Measurements from ENCODE around the gene MTARC2.

Gene MTARC2

DNA sequence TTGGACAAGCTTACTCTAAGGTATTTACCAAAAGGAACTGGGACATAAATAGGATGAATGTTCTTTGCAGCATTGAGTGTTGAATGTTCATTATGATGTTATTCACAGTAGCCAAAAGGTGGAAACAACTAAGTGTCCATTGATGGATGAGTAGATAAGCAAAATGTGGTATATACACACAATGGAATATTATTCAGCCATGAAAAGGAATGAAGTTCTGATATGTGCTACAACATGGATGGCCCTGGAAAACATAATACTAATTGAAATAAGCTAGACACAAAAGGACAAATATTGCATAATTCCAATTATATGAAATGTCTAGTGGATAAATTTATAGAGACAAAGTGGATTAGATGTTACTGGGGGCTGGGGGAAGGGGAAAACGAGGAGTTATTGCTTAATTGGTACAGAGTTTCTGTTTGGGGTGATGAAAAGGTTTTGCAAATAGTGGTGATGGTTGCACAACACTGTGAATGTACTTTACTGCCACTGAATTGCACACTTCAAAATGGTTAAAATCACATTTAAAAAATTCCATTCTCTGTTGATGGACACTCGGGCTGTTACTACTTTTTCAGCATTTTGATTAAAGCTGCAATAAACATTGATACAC lies 41.5 kb downstream of the MTARC2 start:
- Histone ChIP-seq H3K9me3 (ENCODE audit: control insufficient read depth, insufficient read depth, low read length) (no peaks in the 10 kb centered on the region), H3K27me3 (ENCODE audit: control insufficient read depth, insufficient read depth, low read length) (peaks cover 2% of the 10 kb centered on the region), H3K4me1 (ENCODE audit: control insufficient read depth, insufficient read depth, low read length) (peaks cover 12% of the 10 kb centered on the region), H3K4me3 (ENCODE audit: low read depth, low read length) (no peak overlapping the region), H3K9ac (ENCODE audit: low read depth, low read length) (no peak overlapping the region), H3K36me3 (ENCODE audit: control insufficient read depth, insufficient read depth, low read length) (no peaks in the 10 kb centered on the region)

DNA sequence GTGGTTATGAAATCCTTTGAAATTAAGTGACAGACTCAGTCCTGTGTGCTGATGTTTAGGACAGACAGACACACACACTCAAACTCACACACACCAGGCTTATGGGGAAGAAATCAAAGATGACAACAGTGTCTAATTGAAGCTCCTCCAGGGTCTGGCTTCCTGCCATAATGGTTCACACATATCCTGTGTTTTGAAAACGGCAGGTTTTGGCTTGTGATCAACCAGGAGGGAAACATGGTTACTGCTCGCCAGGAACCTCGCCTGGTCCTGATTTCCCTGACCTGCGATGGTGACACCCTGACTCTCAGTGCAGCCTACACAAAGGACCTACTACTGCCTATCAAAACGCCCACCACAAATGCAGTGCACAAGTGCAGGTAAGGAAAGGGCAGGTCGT lies 43.2 kb downstream of the MTARC2 start:
- Histone ChIP-seq H3K36me3 (ENCODE audit: control insufficient read depth, insufficient read depth, low read length) (no peaks in the 10 kb centered on the region), H3K4me3 (ENCODE audit: low read depth, low read length) (no peak overlapping the region), H3K27me3 (ENCODE audit: control insufficient read depth, insufficient read depth, low read length) (no peaks in the 10 kb centered on the region), H3K9ac (ENCODE audit: low read depth, low read length) (no peak overlapping the region), H3K9me3 (ENCODE audit: control insufficient read depth, insufficient read depth, low read length) (no peaks in the 10 kb centered on the region), H3K4me1 (ENCODE audit: control insufficient read depth, insufficient read depth, low read length) (peaks cover 3% of the 10 kb centered on the region)

DNA sequence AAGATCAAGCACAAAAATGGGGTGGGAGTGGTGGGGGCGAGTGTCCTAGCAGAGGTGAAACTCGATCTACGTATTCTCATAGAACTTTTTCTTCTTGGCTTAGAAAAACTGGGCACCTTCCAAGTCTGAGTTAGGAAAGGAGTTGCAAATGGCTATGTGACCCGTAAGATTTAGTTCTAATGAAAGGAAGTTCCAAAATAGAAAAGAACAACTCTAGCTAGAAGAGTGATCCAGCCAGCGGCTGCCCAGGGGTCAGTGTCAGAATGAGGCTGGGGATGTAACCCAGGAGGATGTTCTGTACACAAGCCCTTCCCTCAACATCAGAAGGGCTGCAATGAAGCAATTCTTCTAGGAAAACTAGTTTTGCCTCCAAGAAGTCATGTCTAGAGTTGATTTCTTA lies 43.8 kb downstream of the MTARC2 start:
- H3K36me3 ChIP-seq (ENCODE audit: control insufficient read depth, insufficient read depth, low read length) = no peaks in the 10 kb centered on the region
- H3K4me3 ChIP-seq (ENCODE audit: low read depth, low read length) = no peak overlapping the region
- H3K27me3 ChIP-seq (ENCODE audit: control insufficient read depth, insufficient read depth, low read length) = no peaks in the 10 kb centered on the region
- H3K9me3 ChIP-seq (ENCODE audit: control insufficient read depth, insufficient read depth, low read length) = no peaks in the 10 kb centered on the region
- H3K9ac ChIP-seq (ENCODE audit: low read depth, low read length) = no peak overlapping the region
- H3K4me1 ChIP-seq (ENCODE audit: control insufficient read depth, insufficient read depth, low read length) = peaks cover 3% of the 10 kb centered on the region

- no peaks in the 10 kb centered on the region for H3K4me1 ChIP-seq (ENCODE audit: control insufficient read depth, insufficient read depth, low read length)
- H3K9ac ChIP-seq (ENCODE audit: low read depth, low read length) = no peak overlapping the region
- peaks cover 10% of the 10 kb centered on the region for H3K36me3 ChIP-seq (ENCODE audit: control insufficient read depth, insufficient read depth, low read length)
- no peaks in the 10 kb centered on the region for H3K9me3 ChIP-seq (ENCODE audit: control insufficient read depth, insufficient read depth, low read length)
- H3K4me3 ChIP-seq (ENCODE audit: low read depth, low read length) = no peak overlapping the region
- no peaks in the 10 kb centered on the region for H3K27me3 ChIP-seq (ENCODE audit: control insufficient read depth, insufficient read depth, low read length)
These were observed 48.4 kb downstream of the MTARC2 start for GRCh38 chr1:220796530-220796929.

GRCh38 chr1:220797044-220797443 lies 48.9 kb downstream of the MTARC2 start:
- no peaks in the 10 kb centered on the region for H3K4me1 ChIP-seq (ENCODE audit: control insufficient read depth, insufficient read depth, low read length)
- no peaks in the 10 kb centered on the region for H3K9me3 ChIP-seq (ENCODE audit: control insufficient read depth, insufficient read depth, low read length)
- peaks cover 10% of the 10 kb centered on the region for H3K36me3 ChIP-seq (ENCODE audit: control insufficient read depth, insufficient read depth, low read length)
- H3K4me3 ChIP-seq (ENCODE audit: low read depth, low read length) = no peak overlapping the region
- H3K27me3 ChIP-seq (ENCODE audit: control insufficient read depth, insufficient read depth, low read length) = no peaks in the 10 kb centered on the region
- H3K9ac ChIP-seq (ENCODE audit: low read depth, low read length) = no peak overlapping the region

GRCh38 chr1:220797553-220797952 lies 49.4 kb downstream of the MTARC2 start:
- Histone ChIP-seq H3K4me3 (ENCODE audit: low read depth, low read length) (no peak overlapping the region), H3K27me3 (ENCODE audit: control insufficient read depth, insufficient read depth, low read length) (no peaks in the 10 kb centered on the region), H3K9ac (ENCODE audit: low read depth, low read length) (no peak overlapping the region), H3K36me3 (ENCODE audit: control insufficient read depth, insufficient read depth, low read length) (peaks cover 10% of the 10 kb centered on the region), H3K9me3 (ENCODE audit: control insufficient read depth, insufficient read depth, low read length) (no peaks in the 10 kb centered on the region), H3K4me1 (ENCODE audit: control insufficient read depth, insufficient read depth, low read length) (no peaks in the 10 kb centered on the region)

- Histone ChIP-seq H3K4me1 (ENCODE audit: control insufficient read depth, insufficient read depth, low read length) (no peaks in the 10 kb centered on the region), H3K9ac (ENCODE audit: low read depth, low read length) (no peak overlapping the region), H3K4me3 (ENCODE audit: low read depth, low read length) (no peak overlapping the region), H3K9me3 (ENCODE audit: control insufficient read depth, insufficient read depth, low read length) (no peaks in the 10 kb centered on the region), H3K36me3 (ENCODE audit: control insufficient read depth, insufficient read depth, low read length) (peaks cover 10% of the 10 kb centered on the region), H3K27me3 (ENCODE audit: control insufficient read depth, insufficient read depth, low read length) (no peaks in the 10 kb centered on the region)
These were observed 50.2 kb downstream of the MTARC2 start for GRCh38 chr1:220798338-220798737.

GRCh38 chr1:220800262-220800661 lies 52.1 kb downstream of the MTARC2 start:
- H3K27me3 ChIP-seq (ENCODE audit: control insufficient read depth, insufficient read depth, low read length) = no peaks in the 10 kb centered on the region
- H3K36me3 ChIP-seq (ENCODE audit: control insufficient read depth, insufficient read depth, low read length) = peaks cover 14% of the 10 kb centered on the region
- H3K9ac ChIP-seq (ENCODE audit: low read depth, low read length) = no peak overlapping the region
- H3K4me1 ChIP-seq (ENCODE audit: control insufficient read depth, insufficient read depth, low read length) = no peaks in the 10 kb centered on the region
- no peaks in the 10 kb centered on the region for H3K9me3 ChIP-seq (ENCODE audit: control insufficient read depth, insufficient read depth, low read length)
- H3K4me3 ChIP-seq (ENCODE audit: low read depth, low read length) = no peak overlapping the region

GRCh38 chr1:220803401-220804201 lies 55.5 kb downstream of the MTARC2 start:
- Histone ChIP-seq H3K9me3 (ENCODE audit: control insufficient read depth, insufficient read depth, low read length) (no peaks in the 10 kb centered on the region), H3K4me1 (ENCODE audit: control insufficient read depth, insufficient read depth, low read length) (no peaks in the 10 kb centered on the region), H3K36me3 (ENCODE audit: control insufficient read depth, insufficient read depth, low read length) (peaks cover 8% of the 10 kb centered on the region), H3K9ac (ENCODE audit: low read depth, low read length) (no peak overlapping the region), H3K4me3 (ENCODE audit: low read depth, low read length) (no peak overlapping the region), H3K27me3 (ENCODE audit: control insufficient read depth, insufficient read depth, low read length) (no peaks in the 10 kb centered on the region)

GRCh38 chr1:220804202-220804586 lies 56.1 kb downstream of the MTARC2 start:
- no peak overlapping the region for H3K4me3 ChIP-seq (ENCODE audit: low read depth, low read length)
- H3K9ac ChIP-seq (ENCODE audit: low read depth, low read length) = no peak overlapping the region
- H3K36me3 ChIP-seq (ENCODE audit: control insufficient read depth, insufficient read depth, low read length) = peaks cover 8% of the 10 kb centered on the region
- no peaks in the 10 kb centered on the region for H3K4me1 ChIP-seq (ENCODE audit: control insufficient read depth, insufficient read depth, low read length)
- H3K9me3 ChIP-seq (ENCODE audit: control insufficient read depth, insufficient read depth, low read length) = no peaks in the 10 kb centered on the region
- H3K27me3 ChIP-seq (ENCODE audit: control insufficient read depth, insufficient read depth, low read length) = no peaks in the 10 kb centered on the region

DNA sequence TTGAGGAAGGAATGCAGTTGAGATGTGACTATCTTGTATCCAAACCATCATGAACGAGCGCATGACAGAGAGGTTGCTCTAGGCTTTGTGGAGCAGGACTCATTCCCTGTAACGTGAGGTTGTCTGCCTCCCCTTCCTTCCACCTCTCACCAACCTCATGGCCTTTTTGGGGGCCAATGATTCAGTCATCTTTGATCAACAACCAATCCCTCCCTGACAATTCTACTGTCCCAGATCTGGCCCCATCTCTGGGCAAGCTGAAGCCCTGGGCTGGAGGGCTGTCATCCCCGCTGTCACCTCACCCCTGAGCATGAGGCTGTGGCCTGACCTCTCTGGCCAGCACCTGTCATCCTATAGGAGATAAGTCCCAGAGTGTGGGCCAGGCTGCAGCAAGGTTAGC lies 58.3 kb downstream of the MTARC2 start:
- H3K27me3 ChIP-seq (ENCODE audit: control insufficient read depth, insufficient read depth, low read length) = no peaks in the 10 kb centered on the region
- no peak overlapping the region for H3K4me3 ChIP-seq (ENCODE audit: low read depth, low read length)
- H3K4me1 ChIP-seq (ENCODE audit: control insufficient read depth, insufficient read depth, low read length) = no peaks in the 10 kb centered on the region
- no peak overlapping the region for H3K9ac ChIP-seq (ENCODE audit: low read depth, low read length)
- H3K36me3 ChIP-seq (ENCODE audit: control insufficient read depth, insufficient read depth, low read length) = peaks cover 4% of the 10 kb centered on the region
- no peaks in the 10 kb centered on the region for H3K9me3 ChIP-seq (ENCODE audit: control insufficient read depth, insufficient read depth, low read length)

GRCh38 chr1:220807726-220808125 lies 59.6 kb downstream of the MTARC2 start:
- Histone ChIP-seq H3K27me3 (ENCODE audit: control insufficient read depth, insufficient read depth, low read length) (no peaks in the 10 kb centered on the region), H3K9me3 (ENCODE audit: control insufficient read depth, insufficient read depth, low read length) (no peaks in the 10 kb centered on the region), H3K4me3 (ENCODE audit: low read depth, low read length) (no peak overlapping the region), H3K9ac (ENCODE audit: low read depth, low read length) (no peak overlapping the region), H3K4me1 (ENCODE audit: control insufficient read depth, insufficient read depth, low read length) (no peaks in the 10 kb centered on the region), H3K36me3 (ENCODE audit: control insufficient read depth, insufficient read depth, low read length) (peaks cover 4% of the 10 kb centered on the region)

All from iPS-15b (cell line).